ENCODE results near the gene RRAS2.

RRAS2 gene

GRCh38 chr11:14322510-14322909 lies 36.5 kb downstream of the RRAS2 start:
- Histone ChIP-seq H2AFZ (no peak overlapping the region), H3K4me1 (no peaks in the 10 kb centered on the region), H3K4me2 (ENCODE audit: low read length) (no peak overlapping the region), H3K27me3 (ENCODE audit: control insufficient read depth, insufficient read depth, low read length) (no peaks in the 10 kb centered on the region), H3K9me3 (ENCODE audit: control insufficient read depth, low read length) (no peaks in the 10 kb centered on the region), H3K9ac (no peak overlapping the region), H3K4me3 (ENCODE audit: low read depth, low read length) (no peak overlapping the region), H3K36me3 (ENCODE audit: control insufficient read depth, insufficient read depth, low read length) (no peaks in the 10 kb centered on the region), H3K27ac (no peak overlapping the region), H3K79me2 (peaks cover 3% of the 10 kb centered on the region)
- TF ChIP-seq CTCF (IDR thresholded peaks at IDR 0.05): no peak

GRCh38 chr11:14320020-14320419 lies 39.0 kb downstream of the RRAS2 start:
- H3K36me3 ChIP-seq (ENCODE audit: control insufficient read depth, insufficient read depth, low read length): no peaks in the 10 kb centered on the region
- H3K9ac ChIP-seq: no peak overlapping the region
- peaks cover 3% of the 10 kb centered on the region for H3K79me2 ChIP-seq
- no peak for TF ChIP-seq CTCF (IDR thresholded peaks at IDR 0.05)
- H3K27me3 ChIP-seq (ENCODE audit: control insufficient read depth, insufficient read depth, low read length): no peaks in the 10 kb centered on the region
- H2AFZ ChIP-seq: no peak overlapping the region
- no peak overlapping the region for H3K27ac ChIP-seq
- no peak overlapping the region for H3K4me3 ChIP-seq (ENCODE audit: low read depth, low read length)
- no peaks in the 10 kb centered on the region for H3K9me3 ChIP-seq (ENCODE audit: control insufficient read depth, low read length)
- no peak overlapping the region for H3K4me2 ChIP-seq (ENCODE audit: low read length)
- no peaks in the 10 kb centered on the region for H3K4me1 ChIP-seq

GRCh38 chr11:14318581-14318981 lies 40.4 kb downstream of the RRAS2 start:
- Histone ChIP-seq H3K9me3 (ENCODE audit: control insufficient read depth, low read length) (no peaks in the 10 kb centered on the region), H3K4me3 (ENCODE audit: low read depth, low read length) (no peak overlapping the region), H3K9ac (no peak overlapping the region), H3K27me3 (ENCODE audit: control insufficient read depth, insufficient read depth, low read length) (no peaks in the 10 kb centered on the region), H3K79me2 (peaks cover 3% of the 10 kb centered on the region), H3K4me2 (ENCODE audit: low read length) (no peak overlapping the region), H2AFZ (no peak overlapping the region), H3K36me3 (ENCODE audit: control insufficient read depth, insufficient read depth, low read length) (no peaks in the 10 kb centered on the region), H3K27ac (no peak overlapping the region), H3K4me1 (no peaks in the 10 kb centered on the region)
- no peak for TF ChIP-seq CTCF (IDR thresholded peaks at IDR 0.05)

GRCh38 chr11:14317659-14318325 lies 41.2 kb downstream of the RRAS2 start:
- H3K27ac ChIP-seq: no peak overlapping the region
- no peak overlapping the region for H3K4me2 ChIP-seq (ENCODE audit: low read length)
- no peak overlapping the region for H3K9ac ChIP-seq
- H3K36me3 ChIP-seq (ENCODE audit: control insufficient read depth, insufficient read depth, low read length): no peaks in the 10 kb centered on the region
- no peaks in the 10 kb centered on the region for H3K27me3 ChIP-seq (ENCODE audit: control insufficient read depth, insufficient read depth, low read length)
- peaks cover 3% of the 10 kb centered on the region for H3K79me2 ChIP-seq
- no peaks in the 10 kb centered on the region for H3K4me1 ChIP-seq
- no peak overlapping the region for H2AFZ ChIP-seq
- H3K4me3 ChIP-seq (ENCODE audit: low read depth, low read length): no peak overlapping the region
- H3K9me3 ChIP-seq (ENCODE audit: control insufficient read depth, low read length): no peaks in the 10 kb centered on the region
- TF ChIP-seq CTCF (IDR thresholded peaks at IDR 0.05): no peak

GRCh38 chr11:14315130-14315529 lies 43.9 kb downstream of the RRAS2 start:
- H3K79me2 ChIP-seq: no peaks in the 10 kb centered on the region
- no peaks in the 10 kb centered on the region for H3K4me1 ChIP-seq
- H3K9me3 ChIP-seq (ENCODE audit: control insufficient read depth, low read length): no peaks in the 10 kb centered on the region
- H3K27ac ChIP-seq: no peak overlapping the region
- H3K36me3 ChIP-seq (ENCODE audit: control insufficient read depth, insufficient read depth, low read length): no peaks in the 10 kb centered on the region
- H3K4me3 ChIP-seq (ENCODE audit: low read depth, low read length): no peak overlapping the region
- no peaks in the 10 kb centered on the region for H3K27me3 ChIP-seq (ENCODE audit: control insufficient read depth, insufficient read depth, low read length)
- no peak overlapping the region for H2AFZ ChIP-seq
- no peak overlapping the region for H3K9ac ChIP-seq
- no peak overlapping the region for H3K4me2 ChIP-seq (ENCODE audit: low read length)
- no peak for TF ChIP-seq CTCF (IDR thresholded peaks at IDR 0.05)

Data from parathyroid adenoma (tissue), 2 donors.